Middle frontal gyrus (tissue), 1 donor: ENCODE data around the gene CLCN6.

Experiments
- DNase-seq: peaks from one replicate; pipeline ENCODE4 v3.0.0-alpha.2; 2015; ENCODE audit warnings: low spot score; ENCODE audit errors: extremely low spot score

Gene CLCN6

DNA sequence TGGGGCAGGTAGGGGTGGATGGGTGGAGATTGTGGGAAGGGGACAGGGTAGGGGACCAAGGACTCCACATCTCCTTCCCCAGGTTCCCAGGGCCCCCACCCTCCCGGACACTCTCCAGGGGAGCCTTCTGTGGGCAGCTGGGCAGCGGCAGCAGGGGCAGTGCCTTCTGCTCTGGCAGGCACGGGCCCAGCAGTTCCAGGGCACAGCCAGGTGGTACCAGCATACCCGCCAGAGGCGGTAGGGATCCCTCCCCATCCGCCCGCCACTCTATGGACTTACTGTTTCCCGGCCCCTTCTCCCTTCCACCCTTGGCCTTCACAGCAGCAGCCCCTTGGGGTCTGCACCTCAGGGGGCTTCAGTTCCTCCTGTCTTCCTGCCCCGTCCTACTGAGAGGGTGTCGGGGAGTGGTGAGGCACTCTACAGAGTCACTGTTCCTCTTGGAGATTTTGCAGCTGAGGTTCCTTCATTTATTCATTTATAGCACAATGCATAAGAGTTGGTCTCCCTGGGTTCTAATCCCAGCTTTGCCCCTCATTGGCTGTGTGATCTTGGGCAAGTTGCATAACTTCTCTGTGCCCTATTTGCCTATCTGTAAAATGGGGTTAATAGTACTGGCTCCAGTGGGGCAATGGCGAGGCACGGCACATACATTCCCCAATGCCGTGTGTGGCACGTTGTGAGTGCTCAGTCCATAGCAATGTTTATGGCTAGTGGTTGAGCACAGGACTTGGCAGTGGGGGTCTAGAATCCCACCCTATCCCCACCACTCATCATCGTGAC, 27.0 kb upstream of the CLCN6 start:
- no peak for DNase-seq

GRCh38 chr1:11779715-11780379, 26.1 kb upstream of the CLCN6 start:
- no peak for DNase-seq

GRCh38 chr1:11780380-11781147, 25.4 kb upstream of the CLCN6 start:
- DNase-seq, result no peak

DNA sequence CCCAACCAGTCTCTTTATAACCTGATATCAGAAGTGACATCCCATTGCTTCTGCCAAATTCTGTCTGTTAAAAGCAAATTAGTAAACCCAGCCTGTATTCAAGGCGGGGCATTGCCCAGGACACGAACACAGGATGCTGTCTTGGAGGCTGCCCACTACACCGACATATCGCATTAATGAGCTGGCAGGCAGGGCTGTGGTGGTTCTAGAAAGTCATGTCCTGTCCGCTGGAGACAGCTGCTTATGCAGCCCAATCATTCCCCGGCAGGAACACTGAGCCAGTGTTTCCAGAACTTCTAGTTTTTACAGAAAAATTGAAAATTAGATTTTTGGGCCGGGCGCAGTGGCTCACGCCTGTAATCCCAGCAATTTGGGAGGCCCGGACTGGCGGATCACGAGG, 24.7 kb upstream of the CLCN6 start:
- DNase-seq, result no peak

GRCh38 chr1:11782127-11782708, 23.8 kb upstream of the CLCN6 start:
- no peak for DNase-seq

DNA sequence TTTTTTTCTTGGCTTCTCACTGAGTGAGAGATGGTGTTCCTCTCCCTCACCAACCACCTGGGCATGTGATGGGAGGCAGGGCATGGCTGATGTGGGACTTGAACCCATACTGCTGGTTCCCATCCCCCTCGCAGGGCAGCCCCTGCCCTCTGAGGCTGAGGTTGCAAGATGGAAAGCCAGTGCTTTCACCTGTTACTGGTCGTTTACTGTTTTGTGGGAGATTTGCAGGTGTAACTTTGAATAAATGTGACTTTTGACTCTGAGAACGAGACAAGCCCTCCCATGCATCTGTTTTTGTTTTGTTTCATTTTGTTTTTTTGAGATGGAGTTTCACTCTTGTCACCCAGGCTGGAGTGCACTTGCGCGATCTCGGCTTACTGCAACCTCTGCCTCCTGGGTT, 22.4 kb upstream of the CLCN6 start:
- DNase-seq, result no peak

DNA sequence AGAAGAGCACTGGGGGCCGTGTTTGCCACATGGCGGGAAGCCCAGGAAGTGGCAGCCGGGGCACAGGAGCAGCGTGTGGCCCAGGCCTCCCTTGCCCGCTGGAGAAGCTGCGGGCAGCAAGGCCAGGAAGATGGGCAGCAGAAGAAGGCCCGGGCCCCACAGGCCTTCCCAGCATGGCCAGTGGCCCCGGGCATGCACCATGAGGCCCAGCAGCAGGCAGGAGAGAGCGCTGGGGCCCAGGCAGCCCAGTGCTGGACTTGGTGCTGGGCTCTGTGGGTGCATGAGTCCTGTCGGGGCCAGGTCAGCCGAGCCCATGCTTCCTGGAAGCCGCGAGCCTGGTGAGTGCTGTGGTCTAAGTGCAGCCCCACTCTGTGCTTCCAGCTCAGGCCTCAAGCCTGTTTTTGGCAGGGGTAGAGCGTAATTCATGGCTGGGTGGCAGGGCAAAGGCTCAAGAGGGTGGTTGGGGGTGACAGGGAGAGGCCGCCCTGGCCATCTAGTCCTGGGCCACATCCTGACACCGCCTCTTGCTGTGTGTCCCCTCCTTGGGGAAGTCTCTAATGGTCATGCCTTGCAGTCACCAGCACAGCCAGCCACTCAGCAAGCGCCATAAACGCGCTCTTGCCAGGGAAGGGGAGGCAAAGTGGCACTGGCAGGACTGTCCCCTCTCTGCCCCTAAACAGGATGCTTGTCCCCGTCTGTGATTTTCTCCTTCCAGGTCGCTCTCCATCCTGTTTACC, 21.6 kb upstream of the CLCN6 start:
- DNase-seq, result no peak

- no peak for DNase-seq
These were observed 20.8 kb upstream of the CLCN6 start for GRCh38 chr1:11784993-11785769.

DNA sequence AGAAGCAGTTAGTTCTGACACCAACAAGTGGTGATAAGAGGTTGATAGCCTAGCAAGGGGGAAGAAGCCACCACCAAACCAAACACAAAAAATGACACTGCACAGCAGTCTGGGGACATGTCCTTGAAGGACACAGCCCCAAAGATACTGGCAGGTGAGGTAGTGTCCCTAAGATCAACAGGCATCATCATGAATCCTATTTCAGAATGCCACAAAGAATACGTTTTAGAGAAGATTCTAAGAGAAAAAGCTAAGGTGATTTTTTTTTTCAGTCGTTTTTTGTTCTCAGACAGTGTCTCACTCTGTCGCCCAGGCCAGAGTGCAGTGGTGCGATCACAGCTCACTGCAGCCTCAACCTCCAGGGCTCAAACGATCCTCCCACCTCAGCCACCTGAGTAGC, 19.8 kb upstream of the CLCN6 start:
- DNase-seq, result no peak

DNA sequence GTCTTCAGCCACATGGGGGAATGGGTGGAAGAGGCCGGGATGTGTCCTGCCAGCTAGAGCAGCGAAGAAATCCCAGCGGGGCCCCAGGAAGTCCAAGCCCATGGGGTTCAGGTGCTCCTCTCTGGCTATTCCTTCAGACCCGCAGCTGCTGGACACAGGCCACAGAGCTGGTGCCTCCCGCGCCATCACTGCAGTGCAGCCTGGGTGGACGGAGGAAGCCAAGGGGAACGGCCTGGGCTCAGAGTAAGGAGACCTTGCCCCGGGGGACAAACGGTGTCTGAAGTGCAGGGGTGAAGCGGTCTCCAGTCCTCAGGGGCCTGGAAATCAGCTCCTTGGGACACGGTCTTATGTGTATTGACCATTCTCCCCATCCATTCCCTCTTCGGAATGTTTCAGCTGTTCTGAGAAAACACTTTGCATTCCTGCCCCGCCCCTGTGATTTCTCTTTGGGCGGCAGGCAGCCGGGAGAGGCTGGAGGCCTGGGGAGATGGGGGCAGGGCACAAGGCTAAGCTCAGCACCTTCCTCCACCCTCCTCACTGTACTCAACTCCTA, 18.7 kb upstream of the CLCN6 start:
- DNase-seq, result no peak

DNA sequence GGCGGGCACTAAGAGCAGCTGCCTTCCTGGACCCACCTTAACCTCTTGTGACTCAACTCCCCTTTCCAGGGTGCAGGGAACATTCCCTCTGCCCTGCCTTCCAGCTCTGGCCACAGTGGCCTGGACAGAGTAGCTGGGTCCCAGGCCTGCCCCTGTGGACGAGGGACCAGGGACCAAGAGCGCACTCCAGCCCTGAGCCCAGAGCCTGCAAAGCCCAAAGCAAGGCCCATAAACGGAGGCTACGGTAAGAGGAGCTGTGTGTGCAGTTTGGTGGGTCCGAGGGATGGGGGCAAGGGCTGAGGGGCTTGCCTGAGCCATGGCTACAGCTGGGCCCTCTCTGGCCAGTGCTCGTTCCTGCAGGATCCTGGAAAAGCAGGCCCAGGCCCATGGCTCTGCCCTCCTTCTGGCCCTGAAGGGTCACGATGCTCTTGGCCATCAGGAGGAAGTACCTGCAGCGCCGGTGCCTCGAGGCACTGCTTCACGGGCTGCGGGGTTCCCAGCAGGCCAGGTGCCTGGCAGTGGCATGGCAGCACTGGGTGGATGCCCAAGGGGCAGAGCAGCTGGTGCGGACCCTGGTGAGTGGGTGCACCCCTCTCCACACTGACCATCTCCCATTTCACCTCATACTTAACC, 18.1 kb upstream of the CLCN6 start:
- no peak for DNase-seq

DNA sequence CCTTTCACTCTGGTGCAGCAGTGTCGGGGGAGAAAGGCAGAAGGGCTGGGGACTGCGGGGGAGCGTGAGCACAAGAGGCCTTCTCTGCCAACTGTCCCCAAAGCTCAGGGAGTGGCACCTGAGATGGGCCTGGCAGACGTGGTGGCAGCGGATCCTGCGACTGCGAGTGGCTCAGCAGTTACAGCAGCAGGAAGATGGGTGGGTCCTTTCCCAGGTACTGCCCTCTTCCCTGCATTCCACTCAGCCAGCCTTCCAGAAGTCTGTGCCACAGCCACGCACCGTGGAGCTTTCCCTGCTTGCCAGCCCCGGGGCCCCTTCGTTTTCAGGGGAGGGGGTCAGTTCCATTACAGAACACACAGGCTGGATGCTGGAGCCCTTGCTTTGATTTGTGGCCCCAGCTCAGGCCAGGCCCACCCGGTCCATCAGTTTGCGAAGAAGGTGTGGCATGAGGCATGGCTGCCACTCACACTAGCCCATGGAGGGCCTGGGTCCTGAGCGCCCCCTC, 17.4 kb upstream of the CLCN6 start:
- no peak for DNase-seq

DNA sequence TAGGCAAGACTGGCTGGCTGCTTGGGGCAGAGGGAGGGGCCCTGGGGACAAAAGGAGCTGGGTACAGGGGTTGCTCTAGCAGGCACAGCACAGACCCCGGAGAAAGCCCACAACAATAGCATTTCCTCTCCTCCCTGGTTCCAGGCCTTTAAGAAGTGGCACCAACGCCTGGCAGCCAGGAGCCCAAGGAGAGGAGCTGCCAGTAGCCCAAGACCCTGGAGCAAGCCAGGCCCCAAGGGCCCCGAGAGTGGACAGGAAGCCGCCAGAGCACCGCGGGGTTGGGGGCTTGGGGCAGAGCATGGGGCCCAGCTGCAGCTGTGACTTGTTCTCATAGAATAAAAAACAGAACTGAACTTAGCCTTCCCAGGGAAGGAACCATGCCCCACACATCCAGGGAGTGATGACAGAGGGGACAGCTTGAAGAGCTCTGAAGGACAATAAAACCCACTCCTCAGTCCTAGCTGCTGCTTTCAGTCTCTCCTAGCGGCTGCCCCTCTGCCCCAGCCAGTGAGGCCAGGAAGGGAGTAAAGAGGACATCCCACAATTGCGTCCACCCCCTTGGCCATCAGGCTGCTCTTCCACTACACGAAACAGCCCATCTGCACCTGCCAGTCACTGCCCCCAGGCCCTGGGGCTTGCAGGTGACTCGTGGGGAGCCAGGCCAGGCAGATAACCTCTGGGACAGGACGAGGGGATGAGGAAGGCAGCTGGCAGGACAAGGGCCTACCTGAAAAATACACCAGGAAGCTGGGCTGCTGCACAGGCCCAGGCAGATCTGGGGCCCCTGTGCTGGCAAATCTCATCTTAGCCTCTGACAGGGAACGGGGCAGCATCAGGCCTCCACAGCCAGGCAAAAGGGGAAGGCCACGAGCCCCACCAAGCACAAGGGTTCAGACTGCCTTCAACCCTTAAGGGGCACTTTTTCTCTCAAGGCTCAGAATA, 16.6 kb upstream of the CLCN6 start:
- DNase-seq, result no peak

GRCh38 chr1:11790101-11790879, 15.7 kb upstream of the CLCN6 start:
- no peak for DNase-seq

DNA sequence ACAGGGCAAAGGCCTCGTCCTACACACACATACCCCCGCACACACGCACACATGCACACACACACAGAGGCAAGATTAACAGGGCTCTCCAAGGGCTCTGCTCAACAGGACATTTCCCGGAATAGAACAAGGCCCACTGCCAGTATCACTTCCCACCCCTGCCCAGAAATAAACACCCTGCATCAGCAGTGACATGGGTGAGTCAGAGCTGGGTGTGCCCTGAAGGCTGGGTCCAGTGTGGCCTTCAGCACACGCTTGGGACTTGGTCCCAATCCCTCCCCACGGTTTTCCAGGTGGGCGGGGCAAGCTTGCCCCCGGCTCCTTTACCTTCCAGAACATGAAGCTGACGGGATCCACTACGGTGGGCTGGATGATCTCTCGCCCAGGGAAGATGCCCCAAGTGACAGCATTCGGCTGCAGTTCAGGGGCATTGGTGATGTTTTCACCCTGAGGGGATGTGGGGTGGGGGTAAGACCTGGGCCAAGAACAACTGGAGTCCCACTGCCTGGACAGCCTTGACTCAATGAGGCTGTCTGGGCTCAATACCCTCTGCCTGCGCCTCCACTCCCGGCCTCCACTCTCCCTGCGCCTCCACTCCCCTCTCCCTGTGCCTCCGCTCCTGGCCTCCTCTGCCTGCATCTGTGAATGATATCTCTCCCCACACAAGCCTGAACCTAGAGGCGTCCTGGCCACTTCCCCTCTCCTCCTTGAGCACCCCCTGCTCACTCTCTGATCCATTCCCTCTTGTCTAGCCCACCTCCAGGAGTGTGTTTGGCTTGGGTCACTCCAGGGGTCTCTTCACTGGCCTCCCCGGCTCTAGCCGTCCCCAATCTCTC, 14.9 kb upstream of the CLCN6 start:
- peak; percentile 51 for DNase-seq

- DNase-seq, result no peak
These were observed 13.9 kb upstream of the CLCN6 start for GRCh38 chr1:11792106-11792505.

DNA sequence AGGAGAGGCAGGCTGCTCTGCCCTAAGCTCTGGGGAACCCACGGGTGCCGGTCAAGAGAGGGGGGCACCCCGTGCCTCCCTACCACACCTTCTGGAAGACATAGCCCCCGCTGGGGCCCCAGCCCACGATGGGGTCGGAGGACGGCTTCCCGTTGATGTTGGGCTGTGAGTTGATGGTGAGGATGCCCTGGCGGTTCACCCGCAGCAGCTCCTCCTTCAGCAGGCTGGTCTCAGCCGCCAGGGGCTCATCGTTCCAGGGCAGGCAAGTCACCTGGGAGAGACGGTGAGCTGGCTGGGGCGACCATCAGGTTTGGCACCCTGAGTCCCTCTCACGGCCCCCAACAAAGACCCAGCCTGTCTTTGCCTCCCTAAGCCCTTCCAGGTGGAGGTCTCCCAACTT, 12.2 kb upstream of the CLCN6 start:
- no peak for DNase-seq
